Middle frontal gyrus (tissue), 1 donor: ENCODE results near the gene GNA14.
"Not testable (repeated sequence)": the region's sequence is repeated elsewhere in the genome, so short reads cannot be mapped to it uniquely, and the experiment has no call there.

Experiments
- DNase-seq: peaks from one replicate; pipeline ENCODE4 v3.0.0-alpha.2; 2015; ENCODE audit warnings: low spot score; ENCODE audit errors: extremely low spot score

GNA14 gene

DNA sequence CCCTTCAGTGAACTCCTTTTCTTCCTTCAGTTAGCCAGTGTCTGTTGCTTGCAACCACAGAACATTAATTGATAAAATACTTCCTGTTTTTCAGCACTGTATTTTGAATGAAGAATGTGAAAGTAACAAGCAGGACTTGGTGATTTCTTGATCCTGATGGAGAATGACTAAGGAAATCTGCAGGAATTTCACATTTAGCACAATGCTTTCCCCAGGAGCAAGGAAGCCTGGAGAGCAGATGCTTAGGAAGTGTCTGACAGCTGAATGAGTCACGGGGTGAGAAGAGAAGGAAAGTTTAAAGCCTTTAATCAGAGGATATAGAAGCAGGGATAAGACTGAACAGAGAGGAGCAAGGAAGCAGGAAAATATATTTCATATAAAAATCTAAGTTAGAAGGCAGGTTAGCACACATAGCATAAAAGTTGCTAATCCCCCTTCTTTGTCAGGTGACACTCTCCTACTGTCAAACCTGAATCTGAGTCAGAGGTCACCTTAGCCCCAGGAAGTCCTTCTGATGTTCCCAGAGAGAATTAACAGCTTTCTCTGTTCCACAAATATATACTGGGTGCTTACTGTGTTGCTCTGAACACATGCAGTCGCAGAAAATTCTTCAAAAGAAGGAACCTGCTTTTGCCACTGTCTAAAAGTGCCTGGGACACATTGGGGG, 59.7 kb downstream of the GNA14 start:
- DNase-seq = peak; percentile 33

DNA sequence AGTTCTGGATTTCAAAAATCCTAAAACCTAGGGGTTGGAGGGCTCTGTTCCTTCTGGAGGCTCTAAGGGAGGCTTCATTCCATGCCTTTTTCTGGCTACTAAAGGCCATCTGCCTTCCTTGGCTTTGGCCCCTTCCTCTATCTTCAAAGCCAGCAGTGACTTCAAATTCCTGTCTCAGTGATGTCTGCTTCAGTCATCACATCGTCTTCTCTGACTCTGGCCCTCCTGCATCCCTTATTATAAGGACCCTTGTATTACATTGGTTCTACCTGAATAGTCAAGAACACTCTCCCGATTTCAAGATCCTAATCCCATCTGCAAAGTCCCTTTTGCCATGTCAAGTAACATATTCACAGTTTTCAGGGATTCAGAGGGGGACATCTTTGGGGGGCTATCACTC, 60.3 kb downstream of the GNA14 start:
- DNase-seq = no peak

DNA sequence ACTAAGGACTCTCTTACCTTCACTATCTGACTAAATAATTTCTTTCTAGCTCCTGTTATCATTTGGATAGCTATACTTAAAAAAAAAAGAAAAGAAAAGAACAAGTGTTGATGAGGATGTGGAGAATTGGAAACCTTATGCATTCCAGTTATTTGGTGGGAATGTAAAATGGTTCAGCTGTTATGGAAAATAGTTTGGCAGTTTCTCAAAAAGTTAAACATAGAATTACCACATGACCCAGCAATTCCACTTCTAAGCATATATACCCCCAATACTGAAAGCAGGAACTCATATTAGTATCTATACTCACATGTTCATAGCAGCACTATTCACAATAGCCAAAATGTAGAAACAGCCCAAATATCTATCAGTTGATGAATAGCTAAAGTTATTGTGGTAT, 61.1 kb downstream of the GNA14 start:
- no peak for DNase-seq

DNA sequence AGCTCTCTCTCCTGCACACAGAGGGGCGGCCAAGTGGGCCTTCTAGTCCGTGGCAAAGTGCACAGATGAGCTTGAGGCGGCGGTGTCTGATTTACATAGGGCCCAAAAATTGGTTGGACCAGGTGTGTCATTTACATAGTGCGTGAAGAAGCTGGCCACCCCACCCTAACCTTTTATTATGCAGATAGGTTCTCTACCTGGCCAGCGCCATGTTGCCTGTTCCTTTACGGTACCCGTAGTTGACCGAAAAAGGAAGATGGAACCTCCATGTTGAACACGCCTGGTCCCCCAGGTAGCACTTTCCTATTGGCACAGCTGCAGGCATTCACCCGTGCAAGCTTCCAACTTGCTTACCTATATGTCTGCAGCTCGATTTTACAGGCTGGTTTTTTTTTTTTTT, 61.5 kb downstream of the GNA14 start:
- no peak for DNase-seq

GRCh38 chr9:77585335-77585786, 62.8 kb downstream of the GNA14 start:
- DNase-seq = no peak

DNA sequence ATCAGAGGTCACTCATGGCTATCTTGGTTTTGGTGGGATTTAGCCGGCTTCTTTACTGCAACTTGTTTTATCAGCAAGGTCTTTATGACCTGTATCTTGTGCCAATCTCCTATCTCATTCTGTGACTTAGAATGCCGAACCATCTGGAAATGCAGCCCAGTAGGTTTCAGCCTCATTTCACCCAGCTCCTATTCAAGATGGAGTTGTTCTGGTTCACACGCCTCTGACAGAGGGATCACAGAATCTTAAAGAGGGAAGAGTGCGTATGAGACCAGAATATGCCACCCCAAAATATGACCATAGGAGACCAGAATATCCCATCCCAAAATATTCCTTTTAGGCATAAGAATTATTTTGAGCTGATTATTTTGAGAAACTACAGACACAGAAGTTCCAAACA, 63.2 kb downstream of the GNA14 start:
- DNase-seq = not testable (repeated sequence)

- DNase-seq = no peak
Observed at GRCh38 chr9:77582961-77583576, 65.1 kb downstream of the GNA14 start.

- DNase-seq = no peak
Observed at GRCh38 chr9:77582525-77582924, 65.6 kb downstream of the GNA14 start.

DNA sequence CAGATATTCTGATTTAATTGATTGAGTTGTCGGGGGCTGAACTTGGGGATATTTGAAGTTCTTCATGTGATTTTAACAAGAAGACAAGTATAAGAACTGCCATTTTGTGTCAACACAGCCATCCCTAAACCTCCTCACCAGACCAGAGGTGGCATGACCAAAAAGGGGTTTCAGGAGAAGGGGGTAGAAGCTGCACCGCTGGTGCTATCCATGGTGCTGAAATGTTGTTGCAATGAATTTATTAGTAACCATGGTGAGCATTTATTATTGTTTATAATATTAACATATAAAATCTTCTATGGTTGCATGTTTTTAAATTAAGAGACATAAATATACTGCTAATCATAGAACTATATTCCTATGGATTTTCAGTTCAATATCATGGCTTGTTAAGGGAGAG, 72.3 kb downstream of the GNA14 start:
- DNase-seq = no peak

- no peak for DNase-seq
Observed at GRCh38 chr9:77569335-77569734, 78.8 kb downstream of the GNA14 start.

- no peak for DNase-seq
Observed at GRCh38 chr9:77563174-77563573, 84.9 kb downstream of the GNA14 start.

DNA sequence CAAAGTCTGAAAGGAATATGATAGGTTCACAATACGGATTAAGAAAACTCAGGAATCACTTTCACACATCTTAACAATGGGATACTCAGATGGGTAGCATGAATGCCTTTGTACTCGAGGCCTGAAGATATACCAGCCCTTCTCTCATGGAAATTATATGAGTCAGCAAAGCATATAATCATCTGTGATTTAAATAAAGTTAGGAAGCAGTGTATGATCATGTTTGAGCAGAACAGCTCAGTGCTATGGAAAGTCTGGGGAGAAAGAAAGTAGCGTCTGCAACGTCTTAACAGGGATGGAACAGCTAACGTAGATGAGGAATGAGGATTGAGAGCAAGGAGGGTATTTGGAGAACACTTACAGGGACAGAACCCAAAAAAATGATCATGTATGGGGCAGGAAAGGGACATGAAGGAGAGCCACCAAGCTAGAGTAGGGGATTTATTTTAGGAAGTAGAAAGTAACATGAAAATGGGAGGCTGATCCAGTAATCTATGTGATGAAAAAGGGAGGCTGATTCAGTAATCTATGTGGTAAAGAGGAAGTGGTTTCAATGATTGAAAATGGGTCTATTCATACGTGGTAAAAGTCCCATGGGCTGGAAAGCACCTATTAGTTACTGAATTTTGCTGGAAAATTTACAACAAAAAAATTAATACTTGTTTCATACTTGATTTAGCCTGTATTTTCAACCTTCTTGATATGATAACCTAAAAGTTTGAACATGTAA, 85.9 kb downstream of the GNA14 start:
- no peak for DNase-seq

GRCh38 chr9:77561331-77562018, 86.6 kb downstream of the GNA14 start:
- DNase-seq = no peak

DNA sequence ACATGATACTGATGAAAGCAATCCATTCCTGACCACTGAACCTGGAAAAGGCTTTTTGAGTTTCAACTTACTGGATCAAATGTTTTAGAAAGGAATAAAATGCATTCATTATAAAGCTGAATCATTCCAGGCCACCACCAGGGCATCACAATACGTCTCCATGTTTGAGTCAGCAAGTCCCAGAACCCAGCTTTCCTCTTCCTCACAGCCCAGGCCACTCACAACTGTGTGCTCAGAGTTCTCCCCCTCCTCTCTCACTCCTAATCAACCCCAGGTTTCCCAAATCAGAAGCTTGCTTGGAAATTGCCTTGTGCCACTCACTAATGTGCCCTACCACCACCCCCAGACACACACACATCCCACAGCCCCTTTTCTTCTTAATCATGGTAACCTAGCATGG, 91.7 kb downstream of the GNA14 start:
- no peak for DNase-seq

DNA sequence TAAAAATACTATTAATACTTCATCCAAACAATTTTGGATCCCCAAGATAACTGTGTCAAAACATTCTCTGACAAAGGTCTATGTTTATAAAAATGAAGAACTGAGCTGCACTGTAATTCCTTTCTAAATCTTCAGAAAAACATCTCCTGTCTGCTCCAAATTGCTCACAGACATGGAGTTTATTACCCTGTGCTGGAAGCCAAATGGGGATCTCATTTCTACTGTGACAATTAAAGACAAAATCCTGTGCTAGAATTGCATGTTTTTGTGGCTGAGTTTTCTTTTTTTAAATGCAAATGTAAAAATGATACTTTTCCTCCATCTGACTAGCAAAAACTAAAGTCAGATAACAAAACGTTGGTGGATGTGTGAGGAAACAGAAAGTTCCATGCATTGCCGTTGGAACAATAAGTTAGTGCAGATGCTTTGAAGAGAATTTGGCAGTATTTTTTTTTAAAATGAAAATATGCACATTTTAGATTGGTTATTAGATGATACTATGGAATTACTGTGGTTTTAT, 93.5 kb downstream of the GNA14 start:
- peak; percentile 7 for DNase-seq

GRCh38 chr9:77547106-77547730, 100.9 kb downstream of the GNA14 start:
- DNase-seq = no peak

DNA sequence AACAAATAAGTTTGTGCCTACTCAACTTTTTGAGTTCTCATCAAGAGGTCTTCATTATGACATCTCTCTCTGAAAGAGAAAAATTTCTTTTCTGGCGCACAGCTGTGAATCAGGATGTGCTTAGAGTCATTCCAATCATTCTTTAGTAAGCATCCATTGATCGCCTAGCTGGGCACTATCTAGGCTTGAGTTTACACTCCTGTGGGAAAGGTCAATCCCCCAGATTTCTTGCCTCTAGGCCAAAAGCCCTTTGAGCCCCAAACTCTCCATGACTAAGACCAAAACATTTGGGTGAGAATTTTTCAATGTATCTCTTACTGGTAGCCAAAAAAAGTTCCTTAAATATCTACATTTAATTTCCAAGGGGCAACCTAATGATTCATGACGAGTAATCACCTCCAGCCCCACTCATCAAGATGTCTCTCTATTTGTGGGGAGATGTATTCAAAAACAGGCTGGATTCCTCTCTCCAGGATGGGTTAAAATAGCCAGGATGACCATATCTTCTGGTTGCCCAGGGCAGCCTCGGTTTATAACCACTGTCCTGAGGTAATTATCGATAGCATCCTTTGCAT, 101.7 kb downstream of the GNA14 start:
- no peak for DNase-seq

DNA sequence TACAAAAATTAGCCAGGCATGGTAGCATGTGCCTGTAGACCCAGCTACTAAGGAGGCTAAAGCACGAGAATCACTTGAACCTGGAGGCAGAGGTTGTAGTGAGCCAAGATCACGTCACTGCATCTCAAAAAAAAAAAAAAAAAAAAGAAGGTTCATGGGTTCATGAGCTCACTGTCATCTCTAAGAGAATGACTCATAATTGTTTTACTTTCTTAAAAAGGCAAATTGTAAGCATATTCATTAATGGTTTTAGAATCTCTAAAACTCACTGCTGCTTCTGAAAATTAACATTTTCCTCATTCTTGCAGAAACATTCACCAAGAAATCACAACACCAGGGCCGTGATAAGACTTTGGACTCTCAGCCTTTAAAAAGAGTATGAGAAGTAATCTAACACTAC, 103.6 kb downstream of the GNA14 start:
- DNase-seq = no peak

DNA sequence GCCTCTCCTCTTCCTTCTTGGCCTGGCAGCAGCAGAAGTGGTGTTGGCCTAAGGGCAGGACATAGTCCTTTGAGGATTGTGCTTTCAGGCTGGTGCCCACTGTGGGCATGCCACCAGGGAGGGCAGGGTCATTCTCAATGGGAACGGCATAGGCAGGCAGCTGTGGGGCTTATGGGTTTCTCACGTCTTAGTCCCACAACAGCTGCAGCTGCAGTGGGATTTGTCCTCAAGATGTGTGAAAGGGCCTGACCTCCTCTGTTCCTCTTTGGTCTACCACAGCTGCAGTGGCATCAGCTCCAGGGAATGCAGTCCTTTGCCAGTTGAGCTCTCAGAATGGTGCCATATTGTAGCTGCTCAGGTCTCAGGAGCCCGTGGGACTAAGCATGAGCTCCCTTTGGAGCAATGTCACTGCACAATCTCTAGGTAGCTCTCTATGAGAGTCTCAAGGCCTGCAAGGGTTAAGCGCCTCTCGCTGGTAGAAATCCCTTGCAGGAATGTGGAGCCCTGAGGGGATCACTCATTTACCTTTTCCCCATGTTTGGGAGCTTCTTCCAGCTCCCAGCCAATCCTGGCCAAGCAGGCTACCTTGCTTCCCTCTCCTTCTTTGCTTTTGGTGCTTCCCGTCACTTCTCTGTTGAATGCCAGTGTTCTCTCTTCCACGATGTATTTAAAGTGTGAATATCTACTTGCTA, 104.8 kb downstream of the GNA14 start:
- no peak for DNase-seq

- no peak for DNase-seq
Observed at GRCh38 chr9:77541600-77541999, 106.5 kb downstream of the GNA14 start.
